GM23338 (cell line): ENCODE data around the gene STON2.

Experiments used
- CREB1 ChIP-seq: fragments of 250-450 bp; sonication (Bioruptor Pico); IDR thresholded peaks from 2 replicates; pipeline ENCODE4 v1.5.0; 2020; ENCODE audit warnings: low read depth, mild to moderate bottlenecking, moderate library complexity
- EZH2 ChIP-seq: fragments of 200-600 bp; sonication (generic); IDR thresholded peaks from one replicate; pipeline ENCODE4 v1.8.0; 2017; ENCODE audit warnings: antibody characterized with exemption, mild to moderate bottlenecking, low read depth; ENCODE audit not compliant: unreplicated experiment
- EZH2phosphoT487 ChIP-seq: fragments of 200-600 bp; sonication (generic); IDR thresholded peaks from one replicate; pipeline ENCODE4 v1.8.1; 2018; ENCODE audit warnings: antibody characterized with exemption; ENCODE audit not compliant: unreplicated experiment
- JUNB ChIP-seq: IDR thresholded peaks from one replicate; pipeline ENCODE4 v1.6.1; 2016; ENCODE audit warnings: antibody characterized with exemption; ENCODE audit not compliant: unreplicated experiment
- NANOG ChIP-seq: IDR thresholded peaks from 2 replicates; pipeline ENCODE4 v1.6.1; 2016; ENCODE audit warnings: antibody characterized with exemption, borderline replicate concordance
- POLR2AphosphoS5 ChIP-seq: IDR thresholded peaks from 2 replicates; pipeline ENCODE4 v1.6.1; 2016; ENCODE audit warnings: antibody characterized with exemption, low read depth
- ZNF331 ChIP-seq: fragments of 250-450 bp; sonication (Bioruptor Pico); IDR thresholded peaks from 2 replicates; pipeline ENCODE4 v1.5.0; 2020; ENCODE audit warnings: low read depth, mild to moderate bottlenecking, moderate library complexity
- TF ChIP-seq, protein P1 (sequence below), 2 experiments: fragments of 200-600 bp in 1 of 2; sonication (generic) in 1 of 2; conservative IDR thresholded peaks; 2 replicates each; pipeline versions ENCODE4 v1.5.1 to v1.6.1; 2016 to 2017; ENCODE audit warnings: antibody characterized with exemption in 2 of 2, low read depth in 2 of 2, mild to moderate bottlenecking in 2 of 2, moderate library complexity in 1 of 2
- TF ChIP-seq, protein P2 (sequence below): fragments of 250-450 bp; sonication (Bioruptor Pico); IDR thresholded peaks from 2 replicates; pipeline ENCODE4 v1.5.0; 2020; ENCODE audit warnings: mild to moderate bottlenecking, moderate library complexity
- TF ChIP-seq, protein P3 (sequence below): IDR thresholded peaks from one replicate; pipeline ENCODE4 v1.6.1; 2018; ENCODE audit warnings: antibody characterized with exemption; ENCODE audit not compliant: unreplicated experiment
- TF ChIP-seq, protein P4 (sequence below): IDR thresholded peaks from 2 replicates; pipeline ENCODE4 v1.6.1; 2016; ENCODE audit warnings: antibody characterized with exemption

DNA sequence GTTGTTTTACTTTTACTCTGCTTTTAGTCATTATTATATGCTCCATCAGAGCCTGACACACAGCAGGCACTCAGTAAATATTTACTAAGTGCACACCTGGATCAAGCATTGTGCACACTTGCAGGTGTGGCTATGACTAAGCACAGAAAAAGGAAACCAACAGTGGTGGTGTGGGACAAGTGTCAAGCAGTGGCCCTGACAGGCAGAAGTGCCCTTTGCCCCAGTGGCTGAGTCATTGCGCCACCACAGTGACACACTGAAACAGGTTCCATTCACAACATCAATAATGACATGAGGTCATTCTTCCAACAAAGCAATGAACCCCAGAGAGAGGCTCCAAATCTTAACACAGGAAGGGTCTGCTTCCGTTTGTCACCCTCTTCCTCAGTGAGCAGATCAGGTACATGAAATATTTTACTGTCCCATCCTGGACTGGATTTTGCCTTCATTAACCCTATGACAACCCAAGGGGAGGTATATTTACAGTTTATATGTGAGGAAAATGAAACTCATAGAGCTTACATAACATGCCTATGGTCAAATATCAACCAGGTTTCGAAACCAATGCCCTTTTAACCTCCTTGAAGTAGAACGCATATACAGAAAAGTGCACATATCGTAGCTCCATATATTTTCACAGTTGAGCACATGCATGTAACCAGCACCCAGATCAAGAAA lies 96.7 kb downstream of the STON2 start:
- TF ChIP-seq, protein P1, sequence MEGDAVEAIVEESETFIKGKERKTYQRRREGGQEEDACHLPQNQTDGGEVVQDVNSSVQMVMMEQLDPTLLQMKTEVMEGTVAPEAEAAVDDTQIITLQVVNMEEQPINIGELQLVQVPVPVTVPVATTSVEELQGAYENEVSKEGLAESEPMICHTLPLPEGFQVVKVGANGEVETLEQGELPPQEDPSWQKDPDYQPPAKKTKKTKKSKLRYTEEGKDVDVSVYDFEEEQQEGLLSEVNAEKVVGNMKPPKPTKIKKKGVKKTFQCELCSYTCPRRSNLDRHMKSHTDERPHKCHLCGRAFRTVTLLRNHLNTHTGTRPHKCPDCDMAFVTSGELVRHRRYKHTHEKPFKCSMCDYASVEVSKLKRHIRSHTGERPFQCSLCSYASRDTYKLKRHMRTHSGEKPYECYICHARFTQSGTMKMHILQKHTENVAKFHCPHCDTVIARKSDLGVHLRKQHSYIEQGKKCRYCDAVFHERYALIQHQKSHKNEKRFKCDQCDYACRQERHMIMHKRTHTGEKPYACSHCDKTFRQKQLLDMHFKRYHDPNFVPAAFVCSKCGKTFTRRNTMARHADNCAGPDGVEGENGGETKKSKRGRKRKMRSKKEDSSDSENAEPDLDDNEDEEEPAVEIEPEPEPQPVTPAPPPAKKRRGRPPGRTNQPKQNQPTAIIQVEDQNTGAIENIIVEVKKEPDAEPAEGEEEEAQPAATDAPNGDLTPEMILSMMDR (conservative IDR thresholded peaks at IDR 0.05; ENCODE audit: low read depth in 2 of 2), result no peak
- no peak for TF ChIP-seq EZH2phosphoT487
- no peak for TF ChIP-seq POLR2AphosphoS5
- TF ChIP-seq EZH2, result no peak
- TF ChIP-seq, protein P2, sequence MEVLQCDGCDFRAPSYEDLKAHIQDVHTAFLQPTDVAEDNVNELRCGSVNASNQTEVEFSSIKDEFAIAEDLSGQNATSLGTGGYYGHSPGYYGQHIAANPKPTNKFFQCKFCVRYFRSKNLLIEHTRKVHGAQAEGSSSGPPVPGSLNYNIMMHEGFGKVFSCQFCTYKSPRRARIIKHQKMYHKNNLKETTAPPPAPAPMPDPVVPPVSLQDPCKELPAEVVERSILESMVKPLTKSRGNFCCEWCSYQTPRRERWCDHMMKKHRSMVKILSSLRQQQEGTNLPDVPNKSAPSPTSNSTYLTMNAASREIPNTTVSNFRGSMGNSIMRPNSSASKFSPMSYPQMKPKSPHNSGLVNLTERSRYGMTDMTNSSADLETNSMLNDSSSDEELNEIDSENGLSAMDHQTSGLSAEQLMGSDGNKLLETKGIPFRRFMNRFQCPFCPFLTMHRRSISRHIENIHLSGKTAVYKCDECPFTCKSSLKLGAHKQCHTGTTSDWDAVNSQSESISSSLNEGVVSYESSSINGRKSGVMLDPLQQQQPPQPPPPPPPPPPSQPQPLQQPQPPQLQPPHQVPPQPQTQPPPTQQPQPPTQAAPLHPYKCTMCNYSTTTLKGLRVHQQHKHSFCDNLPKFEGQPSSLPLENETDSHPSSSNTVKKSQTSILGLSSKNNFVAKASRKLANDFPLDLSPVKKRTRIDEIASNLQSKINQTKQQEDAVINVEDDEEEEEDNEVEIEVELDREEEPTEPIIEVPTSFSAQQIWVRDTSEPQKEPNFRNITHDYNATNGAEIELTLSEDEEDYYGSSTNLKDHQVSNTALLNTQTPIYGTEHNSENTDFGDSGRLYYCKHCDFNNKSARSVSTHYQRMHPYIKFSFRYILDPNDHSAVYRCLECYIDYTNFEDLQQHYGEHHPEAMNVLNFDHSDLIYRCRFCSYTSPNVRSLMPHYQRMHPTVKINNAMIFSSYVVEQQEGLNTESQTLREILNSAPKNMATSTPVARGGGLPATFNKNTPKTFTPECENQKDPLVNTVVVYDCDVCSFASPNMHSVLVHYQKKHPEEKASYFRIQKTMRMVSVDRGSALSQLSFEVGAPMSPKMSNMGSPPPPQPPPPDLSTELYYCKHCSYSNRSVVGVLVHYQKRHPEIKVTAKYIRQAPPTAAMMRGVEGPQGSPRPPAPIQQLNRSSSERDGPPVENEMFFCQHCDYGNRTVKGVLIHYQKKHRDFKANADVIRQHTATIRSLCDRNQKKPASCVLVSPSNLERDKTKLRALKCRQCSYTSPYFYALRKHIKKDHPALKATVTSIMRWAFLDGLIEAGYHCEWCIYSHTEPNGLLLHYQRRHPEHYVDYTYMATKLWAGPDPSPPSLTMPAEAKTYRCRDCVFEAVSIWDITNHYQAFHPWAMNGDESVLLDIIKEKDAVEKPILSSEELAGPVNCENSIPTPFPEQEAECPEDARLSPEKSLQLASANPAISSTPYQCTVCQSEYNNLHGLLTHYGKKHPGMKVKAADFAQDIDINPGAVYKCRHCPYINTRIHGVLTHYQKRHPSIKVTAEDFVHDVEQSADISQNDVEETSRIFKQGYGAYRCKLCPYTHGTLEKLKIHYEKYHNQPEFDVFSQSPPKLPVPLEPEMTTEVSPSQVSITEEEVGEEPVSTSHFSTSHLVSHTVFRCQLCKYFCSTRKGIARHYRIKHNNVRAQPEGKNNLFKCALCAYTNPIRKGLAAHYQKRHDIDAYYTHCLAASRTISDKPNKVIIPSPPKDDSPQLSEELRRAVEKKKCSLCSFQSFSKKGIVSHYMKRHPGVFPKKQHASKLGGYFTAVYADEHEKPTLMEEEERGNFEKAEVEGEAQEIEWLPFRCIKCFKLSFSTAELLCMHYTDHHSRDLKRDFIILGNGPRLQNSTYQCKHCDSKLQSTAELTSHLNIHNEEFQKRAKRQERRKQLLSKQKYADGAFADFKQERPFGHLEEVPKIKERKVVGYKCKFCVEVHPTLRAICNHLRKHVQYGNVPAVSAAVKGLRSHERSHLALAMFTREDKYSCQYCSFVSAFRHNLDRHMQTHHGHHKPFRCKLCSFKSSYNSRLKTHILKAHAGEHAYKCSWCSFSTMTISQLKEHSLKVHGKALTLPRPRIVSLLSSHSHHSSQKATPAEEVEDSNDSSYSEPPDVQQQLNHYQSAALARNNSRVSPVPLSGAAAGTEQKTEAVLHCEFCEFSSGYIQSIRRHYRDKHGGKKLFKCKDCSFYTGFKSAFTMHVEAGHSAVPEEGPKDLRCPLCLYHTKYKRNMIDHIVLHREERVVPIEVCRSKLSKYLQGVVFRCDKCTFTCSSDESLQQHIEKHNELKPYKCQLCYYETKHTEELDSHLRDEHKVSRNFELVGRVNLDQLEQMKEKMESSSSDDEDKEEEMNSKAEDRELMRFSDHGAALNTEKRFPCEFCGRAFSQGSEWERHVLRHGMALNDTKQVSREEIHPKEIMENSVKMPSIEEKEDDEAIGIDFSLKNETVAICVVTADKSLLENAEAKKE (CRISPR knock-in tag), result no peak
- TF ChIP-seq JUNB, result no peak
- no peak for TF ChIP-seq CREB1 (CRISPR knock-in tag)
- TF ChIP-seq, protein P3, sequence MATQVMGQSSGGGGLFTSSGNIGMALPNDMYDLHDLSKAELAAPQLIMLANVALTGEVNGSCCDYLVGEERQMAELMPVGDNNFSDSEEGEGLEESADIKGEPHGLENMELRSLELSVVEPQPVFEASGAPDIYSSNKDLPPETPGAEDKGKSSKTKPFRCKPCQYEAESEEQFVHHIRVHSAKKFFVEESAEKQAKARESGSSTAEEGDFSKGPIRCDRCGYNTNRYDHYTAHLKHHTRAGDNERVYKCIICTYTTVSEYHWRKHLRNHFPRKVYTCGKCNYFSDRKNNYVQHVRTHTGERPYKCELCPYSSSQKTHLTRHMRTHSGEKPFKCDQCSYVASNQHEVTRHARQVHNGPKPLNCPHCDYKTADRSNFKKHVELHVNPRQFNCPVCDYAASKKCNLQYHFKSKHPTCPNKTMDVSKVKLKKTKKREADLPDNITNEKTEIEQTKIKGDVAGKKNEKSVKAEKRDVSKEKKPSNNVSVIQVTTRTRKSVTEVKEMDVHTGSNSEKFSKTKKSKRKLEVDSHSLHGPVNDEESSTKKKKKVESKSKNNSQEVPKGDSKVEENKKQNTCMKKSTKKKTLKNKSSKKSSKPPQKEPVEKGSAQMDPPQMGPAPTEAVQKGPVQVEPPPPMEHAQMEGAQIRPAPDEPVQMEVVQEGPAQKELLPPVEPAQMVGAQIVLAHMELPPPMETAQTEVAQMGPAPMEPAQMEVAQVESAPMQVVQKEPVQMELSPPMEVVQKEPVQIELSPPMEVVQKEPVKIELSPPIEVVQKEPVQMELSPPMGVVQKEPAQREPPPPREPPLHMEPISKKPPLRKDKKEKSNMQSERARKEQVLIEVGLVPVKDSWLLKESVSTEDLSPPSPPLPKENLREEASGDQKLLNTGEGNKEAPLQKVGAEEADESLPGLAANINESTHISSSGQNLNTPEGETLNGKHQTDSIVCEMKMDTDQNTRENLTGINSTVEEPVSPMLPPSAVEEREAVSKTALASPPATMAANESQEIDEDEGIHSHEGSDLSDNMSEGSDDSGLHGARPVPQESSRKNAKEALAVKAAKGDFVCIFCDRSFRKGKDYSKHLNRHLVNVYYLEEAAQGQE, result no peak
- TF ChIP-seq, protein P4, sequence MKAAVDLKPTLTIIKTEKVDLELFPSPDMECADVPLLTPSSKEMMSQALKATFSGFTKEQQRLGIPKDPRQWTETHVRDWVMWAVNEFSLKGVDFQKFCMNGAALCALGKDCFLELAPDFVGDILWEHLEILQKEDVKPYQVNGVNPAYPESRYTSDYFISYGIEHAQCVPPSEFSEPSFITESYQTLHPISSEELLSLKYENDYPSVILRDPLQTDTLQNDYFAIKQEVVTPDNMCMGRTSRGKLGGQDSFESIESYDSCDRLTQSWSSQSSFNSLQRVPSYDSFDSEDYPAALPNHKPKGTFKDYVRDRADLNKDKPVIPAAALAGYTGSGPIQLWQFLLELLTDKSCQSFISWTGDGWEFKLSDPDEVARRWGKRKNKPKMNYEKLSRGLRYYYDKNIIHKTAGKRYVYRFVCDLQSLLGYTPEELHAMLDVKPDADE, result no peak
- TF ChIP-seq NANOG, result no peak
- no peak for TF ChIP-seq ZNF331 (CRISPR knock-in tag)
